GM21717 (cell line): ENCODE measurements around the gene SLC12A3.
A peak's percentile ranks its signal among the peaks of the same experiment; 100 is the strongest.

ENCODE experiments used
- ATAC-seq: cut with Tn5 transposase; IDR thresholded peaks from one replicate; pipeline ENCODE4 v1.9.1; 2021; ENCODE audit warnings: mild to moderate bottlenecking, moderate library complexity; ENCODE audit not compliant: unreplicated experiment

The SLC12A3 gene

DNA sequence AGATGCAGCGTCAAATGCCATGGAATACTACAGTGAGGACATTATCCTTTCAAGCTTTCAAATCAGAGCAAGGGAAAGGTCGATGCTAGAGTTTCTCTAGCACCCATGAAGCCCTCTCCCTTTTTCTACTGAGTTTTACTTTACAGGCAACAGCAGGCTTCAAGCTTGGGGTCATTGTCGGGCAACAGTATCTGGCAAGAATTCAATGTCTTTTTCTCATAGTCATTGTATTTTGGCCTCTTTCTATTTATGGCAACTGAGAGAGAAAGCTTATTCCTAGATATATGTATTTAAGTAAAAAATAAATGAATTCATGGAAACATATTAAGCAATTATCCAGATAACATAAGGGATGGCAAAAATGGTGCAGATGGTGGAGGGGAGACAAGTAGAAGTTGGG, 96.4 kb downstream of the SLC12A3 start:
- ATAC-seq, result no peak

DNA sequence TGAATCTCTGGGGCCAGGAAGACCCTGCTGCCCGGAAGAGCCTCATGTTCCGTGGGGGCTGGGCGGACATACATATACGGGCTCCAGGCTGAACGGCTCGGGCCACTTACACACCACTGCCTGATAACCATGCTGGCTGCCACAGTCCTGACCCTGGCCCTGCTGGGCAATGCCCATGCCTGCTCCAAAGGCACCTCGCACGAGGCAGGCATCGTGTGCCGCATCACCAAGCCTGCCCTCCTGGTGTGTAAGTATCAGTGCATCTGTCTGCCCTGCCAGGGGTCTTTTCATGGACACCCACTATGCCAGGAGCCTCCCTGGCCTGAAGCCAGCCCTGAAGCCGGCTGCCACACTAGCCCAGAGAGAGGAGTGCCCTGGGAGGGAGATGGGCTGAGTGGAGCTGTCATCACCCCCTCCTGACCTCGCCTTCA, 96.9 kb downstream of the SLC12A3 start, which contains the start of gene CETP:
Gene CETP, plus strand, starts transcription at position 100 of the 431 bp plus-strand sequence. Its CDS starts 30 bp downstream, at position 130.
- ATAC-seq, result no peak

- peak; percentile 73 for ATAC-seq
Measured at GRCh38 chr16:56964243-56965148, 99.5 kb downstream of the SLC12A3 start.
